Hepatocyte (in vitro differentiated cells): Measurements from ENCODE around the gene RANBP10. TPM values are rescaled to one million over a fixed set of nuclear protein-coding genes. Genes with fewer than 3 reads are reported as not detected.

ENCODE experiments used
- DNase-seq: peaks from one replicate; pipeline ENCODE4 v3.0.0-alpha.2; 2016; ENCODE audit warnings: low spot score
- H2AFZ ChIP-seq: fragments of 200-600 bp; sonication (generic); 2 replicates; pipeline ENCODE4 v1.6.0; 2016; ENCODE audit warnings: antibody characterized with exemption, mild to moderate bottlenecking
- H3K27ac ChIP-seq: fragments of 200-600 bp; sonication (generic); 2 replicates; pipeline ENCODE4 v1.5.1; 2016; ENCODE audit warnings: mild to moderate bottlenecking
- H3K27me3 ChIP-seq: fragments of 200-600 bp; sonication (generic); 2 replicates; pipeline ENCODE4 v1.6.1; 2016
- H3K36me3 ChIP-seq: fragments of 200-600 bp; sonication (generic); replicated peaks from 2 replicates; pipeline ENCODE4 v1.5.1; 2016; ENCODE audit warnings: low read depth; ENCODE audit not compliant: insufficient read depth
- H3K4me1 ChIP-seq: fragments of 200-600 bp; sonication (generic); 2 replicates; pipeline ENCODE4 v1.5.1; 2016; ENCODE audit warnings: mild to moderate bottlenecking, moderate library complexity; ENCODE audit not compliant: insufficient read depth
- H3K4me2 ChIP-seq: fragments of 200-600 bp; sonication (generic); 2 replicates; pipeline ENCODE4 v1.6.0; 2016
- H3K4me3 ChIP-seq: fragments of 200-600 bp; sonication (generic); 2 replicates; pipeline ENCODE4 v1.5.1; 2016; ENCODE audit warnings: mild to moderate bottlenecking
- H3K79me2 ChIP-seq: fragments of 200-600 bp; sonication (generic); 2 replicates; pipeline ENCODE4 v1.6.0; 2017; ENCODE audit warnings: mild to moderate bottlenecking
- H3K9me2 ChIP-seq: fragments of 200-600 bp; sonication (generic); replicated peaks from 2 replicates; pipeline ENCODE4 v1.6.0; 2017; ENCODE audit warnings: mild to moderate bottlenecking; ENCODE audit not compliant: insufficient read depth
- H3K9me3 ChIP-seq: fragments of 200-600 bp; sonication (generic); 2 replicates; pipeline ENCODE4 v1.5.1; 2016; ENCODE audit warnings: low read depth, mild to moderate bottlenecking
- H4K20me1 ChIP-seq: fragments of 200-600 bp; sonication (generic); 2 replicates; pipeline ENCODE4 v1.6.0; 2016; ENCODE audit warnings: mild to moderate bottlenecking; ENCODE audit not compliant: insufficient read depth, poor library complexity, severe bottlenecking
- EZH2 ChIP-seq: fragments of 200-600 bp; sonication (generic); IDR thresholded peaks from 2 replicates; pipeline ENCODE4 v1.6.1; 2016; ENCODE audit warnings: antibody characterized with exemption, mild to moderate bottlenecking, borderline replicate concordance
- EZH2phosphoT487 ChIP-seq: fragments of 200-600 bp; sonication (generic); IDR thresholded peaks from one replicate; pipeline ENCODE4 v1.6.1; 2018; ENCODE audit warnings: antibody characterized with exemption, mild to moderate bottlenecking, low read depth, moderate library complexity; ENCODE audit not compliant: unreplicated experiment, severe bottlenecking
- WGBS: methylation state at CpG from one replicate; pipeline ENCODE4 v1.1.6; 2016; ENCODE audit warnings: low lambda C conversion rate; ENCODE audit errors: missing lambda C conversion rate; 5-methylcytosine and 5-hydroxymethylcytosine counted together
- polyA plus RNA-seq: library from polyadenylated mRNA; unstranded; fragments of >200 nt; fragmentation: Nextera tagmentation; extraction: Ambion mirVana; gene quantifications from 2 replicates; pipeline ENCODE4 v1.2.1, GENCODE V29; 2016
- total RNA-seq: library from RNA; depleted of rRNA; stranded (reverse); fragments of >200 nt; gene quantifications from 2 replicates; pipeline ENCODE4 v1.2.3, GENCODE V29; 2014
- TF ChIP-seq, protein P1 (sequence below): fragments of 200-600 bp; sonication (generic); IDR thresholded peaks from 2 replicates; pipeline ENCODE4 v1.5.1; 2016; ENCODE audit warnings: antibody characterized with exemption, mild to moderate bottlenecking; ENCODE audit not compliant: poor library complexity

The RANBP10 gene
- total and polyA plus RNA-seq, 2 experiments from 2014 or later: 8.6 to 12.6 TPM

GRCh38 chr16:67762385-67762784, 44.0 kb downstream of the RANBP10 start:
- Histone ChIP-seq H2AFZ (no peak overlapping the region), H3K4me1 (no peaks in the 10 kb centered on the region), H3K4me2 (no peak overlapping the region), H3K27ac (no peak overlapping the region), H3K4me3 (no peak overlapping the region), H3K36me3 (no peaks in the 10 kb centered on the region), H3K9me3 (no peaks in the 10 kb centered on the region), H4K20me1 (peaks cover 6% of the 10 kb centered on the region), H3K27me3 (no peaks in the 10 kb centered on the region), H3K9me2 (no peaks in the 10 kb centered on the region), H3K79me2 (peaks cover 6% of the 10 kb centered on the region)
- no peak for DNase-seq
- WGBS: 94% methylated on average over 2 of the region's 2 CpGs
- TF ChIP-seq EZH2phosphoT487: no peak
- TF ChIP-seq, protein P1, sequence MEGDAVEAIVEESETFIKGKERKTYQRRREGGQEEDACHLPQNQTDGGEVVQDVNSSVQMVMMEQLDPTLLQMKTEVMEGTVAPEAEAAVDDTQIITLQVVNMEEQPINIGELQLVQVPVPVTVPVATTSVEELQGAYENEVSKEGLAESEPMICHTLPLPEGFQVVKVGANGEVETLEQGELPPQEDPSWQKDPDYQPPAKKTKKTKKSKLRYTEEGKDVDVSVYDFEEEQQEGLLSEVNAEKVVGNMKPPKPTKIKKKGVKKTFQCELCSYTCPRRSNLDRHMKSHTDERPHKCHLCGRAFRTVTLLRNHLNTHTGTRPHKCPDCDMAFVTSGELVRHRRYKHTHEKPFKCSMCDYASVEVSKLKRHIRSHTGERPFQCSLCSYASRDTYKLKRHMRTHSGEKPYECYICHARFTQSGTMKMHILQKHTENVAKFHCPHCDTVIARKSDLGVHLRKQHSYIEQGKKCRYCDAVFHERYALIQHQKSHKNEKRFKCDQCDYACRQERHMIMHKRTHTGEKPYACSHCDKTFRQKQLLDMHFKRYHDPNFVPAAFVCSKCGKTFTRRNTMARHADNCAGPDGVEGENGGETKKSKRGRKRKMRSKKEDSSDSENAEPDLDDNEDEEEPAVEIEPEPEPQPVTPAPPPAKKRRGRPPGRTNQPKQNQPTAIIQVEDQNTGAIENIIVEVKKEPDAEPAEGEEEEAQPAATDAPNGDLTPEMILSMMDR: no peak
- TF ChIP-seq EZH2: no peak

DNA sequence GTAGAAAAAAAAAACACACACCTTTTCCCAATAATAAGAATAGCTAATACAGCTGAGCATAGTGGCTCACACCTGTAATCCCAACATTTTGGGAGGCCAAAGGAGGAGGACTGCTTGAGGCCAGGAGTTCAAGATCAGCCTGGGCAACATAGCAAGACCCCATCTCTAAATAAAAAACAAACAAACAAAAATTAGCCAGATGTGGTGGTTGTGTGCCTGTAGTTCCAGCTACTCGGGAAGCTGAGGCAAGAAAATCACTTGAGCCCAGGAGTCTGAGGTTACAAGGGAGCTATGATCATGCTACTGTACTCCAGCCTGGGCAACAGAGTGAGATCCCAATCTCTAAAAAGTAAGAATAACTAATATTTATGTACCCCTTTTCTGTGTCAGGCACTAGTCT, 44.4 kb downstream of the RANBP10 start:
- no peaks in the 10 kb centered on the region for H3K9me3 ChIP-seq
- no peak overlapping the region for H2AFZ ChIP-seq
- H3K4me3 ChIP-seq: no peak overlapping the region
- H3K4me1 ChIP-seq: no peaks in the 10 kb centered on the region
- H3K9me2 ChIP-seq: no peaks in the 10 kb centered on the region
- no peak for DNase-seq
- no peaks in the 10 kb centered on the region for H3K36me3 ChIP-seq
- no peak overlapping the region for H3K27ac ChIP-seq
- 92% methylated on average over 1 of the region's 1 CpG for WGBS
- TF ChIP-seq, protein P1: no peak
- no peak for TF ChIP-seq EZH2phosphoT487
- TF ChIP-seq EZH2: no peak
- no peak overlapping the region for H3K4me2 ChIP-seq
- peaks cover 6% of the 10 kb centered on the region for H3K79me2 ChIP-seq
- no peaks in the 10 kb centered on the region for H3K27me3 ChIP-seq
- peaks cover 6% of the 10 kb centered on the region for H4K20me1 ChIP-seq

DNA sequence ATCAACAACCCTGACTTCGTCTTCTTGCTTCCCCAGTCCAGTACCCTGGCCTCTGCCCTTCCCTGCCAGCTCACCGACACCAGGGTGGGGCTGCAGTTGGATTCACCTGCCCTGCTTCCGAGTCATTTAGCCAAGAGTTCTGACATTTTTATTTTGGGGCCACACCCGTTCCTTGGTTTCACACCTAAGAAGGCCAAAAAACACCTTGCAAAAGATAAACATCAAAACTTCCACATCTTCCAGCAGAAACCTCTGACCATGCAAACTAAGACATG, 45.5 kb downstream of the RANBP10 start:
- Histone ChIP-seq H3K27ac (no peak overlapping the region), H3K36me3 (no peaks in the 10 kb centered on the region), H3K27me3 (no peaks in the 10 kb centered on the region), H3K4me2 (no peak overlapping the region), H3K4me1 (no peaks in the 10 kb centered on the region), H3K9me2 (no peaks in the 10 kb centered on the region), H3K79me2 (peaks cover 6% of the 10 kb centered on the region), H4K20me1 (peaks cover 6% of the 10 kb centered on the region), H3K9me3 (no peaks in the 10 kb centered on the region), H2AFZ (no peak overlapping the region), H3K4me3 (no peak overlapping the region)
- no peak for DNase-seq
- TF ChIP-seq EZH2phosphoT487 (no peak), EZH2 (no peak)
- TF ChIP-seq, protein P1: no peak
- WGBS: 86% methylated on average over 4 of the region's 4 CpGs
